ENCODE data around the gene EME1. TPM values are rescaled to one million over a fixed set of nuclear protein-coding genes. Genes with fewer than 3 reads are reported as not detected.

The EME1 gene
- total and polyA plus RNA-seq, 2 of the 13 experiments (the other 11 are each of a cell fraction or from before 2014, with no cell fraction given): 20.7 to 24.6 TPM

DNA sequence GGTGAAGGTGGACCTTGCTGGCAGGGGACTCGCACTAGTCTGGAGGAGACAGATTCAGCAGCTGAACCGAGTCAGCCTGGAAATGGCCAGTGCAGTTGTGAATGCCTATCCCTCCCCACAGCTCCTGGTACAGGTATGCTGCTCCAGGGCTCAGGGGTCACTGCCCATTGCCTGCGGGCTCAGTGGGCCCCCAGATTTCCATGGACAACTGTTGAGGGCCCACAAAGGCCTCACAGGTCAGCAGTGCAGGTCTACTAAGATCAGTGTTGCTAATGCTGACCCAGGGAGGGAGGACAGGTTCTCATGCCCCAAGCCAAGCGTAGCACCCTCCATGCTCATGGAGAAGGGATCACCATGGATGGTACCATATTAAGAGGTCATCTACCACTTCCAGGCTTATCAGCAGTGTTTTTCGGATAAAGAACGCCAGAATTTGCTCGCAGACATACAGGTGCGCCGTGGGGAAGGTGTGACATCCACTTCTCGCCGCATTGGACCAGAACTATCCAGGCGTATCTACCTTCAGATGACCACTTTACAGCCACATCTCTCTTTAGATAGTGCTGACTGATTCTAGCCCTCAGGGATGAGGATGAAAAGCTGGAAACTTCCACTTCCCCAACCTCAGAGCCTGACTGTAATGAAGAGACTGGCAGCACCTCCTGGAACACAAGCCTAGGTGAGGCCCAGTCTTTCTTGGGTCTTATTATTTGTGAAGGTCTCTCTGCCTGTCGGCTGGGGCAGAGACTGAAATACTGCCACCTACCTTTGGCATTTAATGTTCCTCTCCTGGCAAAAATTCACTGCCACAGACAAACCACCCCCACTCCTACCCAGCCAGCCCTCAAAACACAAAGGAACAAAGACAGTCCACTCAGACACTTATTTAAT lies 7.6 kb downstream of the EME1 start (continued):
- TF ChIP-seq NFYC (CRISPR knock-in tag; IDR thresholded peaks at IDR 0.05) (no peak), POLR2AphosphoS5 (IDR thresholded peaks at IDR 0.05; ENCODE audit: low read depth, low read length) (peak; percentile 47; the same call in 1 of the 2 replicates), ZBTB44 (CRISPR knock-in tag; IDR thresholded peaks at IDR 0.05) (no peak), CAMTA2 (CRISPR knock-in tag; IDR thresholded peaks at IDR 0.05; ENCODE audit: borderline replicate concordance) (no peak), ATF1 (CRISPR knock-in tag; IDR thresholded peaks at IDR 0.05) (no peak), HBP1 (CRISPR knock-in tag; IDR thresholded peaks at IDR 0.05; ENCODE audit: low read depth) (no peak), NR2C2 (CRISPR knock-in tag; IDR thresholded peaks at IDR 0.05; ENCODE audit: borderline replicate concordance) (no peak), ZFP36L1 (CRISPR knock-in tag; IDR thresholded peaks at IDR 0.05) (no peak), ISL2 (CRISPR knock-in tag; IDR thresholded peaks at IDR 0.05) (no peak), DR1 (CRISPR knock-in tag; IDR thresholded peaks at IDR 0.05) (no peak), ZNF20 (CRISPR knock-in tag; IDR thresholded peaks at IDR 0.05) (no peak), AHDC1 (CRISPR knock-in tag; IDR thresholded peaks at IDR 0.05; ENCODE audit: borderline replicate concordance) (no peak), SMAD3 (CRISPR knock-in tag; IDR thresholded peaks at IDR 0.05) (no peak), ZFY (CRISPR knock-in tag; IDR thresholded peaks at IDR 0.05) (peak; percentile 22; the same call in 1 of the 2 replicates), ZNF3 (CRISPR knock-in tag; IDR thresholded peaks at IDR 0.05) (no peak), ZNF782 (CRISPR knock-in tag; IDR thresholded peaks at IDR 0.05; ENCODE audit: borderline replicate concordance) (no peak), SP140L (CRISPR knock-in tag; IDR thresholded peaks at IDR 0.05; ENCODE audit: borderline replicate concordance) (no peak), FOXO1 (CRISPR knock-in tag; IDR thresholded peaks at IDR 0.05) (no peak), ZNF230 (CRISPR knock-in tag; IDR thresholded peaks at IDR 0.05) (peak; percentile 43; the same call in 1 of the 2 replicates), POLR2AphosphoS2 (IDR thresholded peaks at IDR 0.05; ENCODE audit: low read depth, low read length) (no peak; the same call in none of the 2 replicates), HCFC1 (IDR thresholded peaks at IDR 0.05; ENCODE audit: low read depth, low read length) (no peak), ZNF232 (CRISPR knock-in tag; IDR thresholded peaks at IDR 0.05; ENCODE audit: borderline replicate concordance) (no peak), ZNF30 (CRISPR knock-in tag; IDR thresholded peaks at IDR 0.05) (no peak)
